ENCODE results near the gene CTIF. TPM values are rescaled to one million over a fixed set of nuclear protein-coding genes. Genes with fewer than 3 reads are reported as not detected.

Gene CTIF
- total RNA-seq, 1 donor, result 65.9 TPM

DNA sequence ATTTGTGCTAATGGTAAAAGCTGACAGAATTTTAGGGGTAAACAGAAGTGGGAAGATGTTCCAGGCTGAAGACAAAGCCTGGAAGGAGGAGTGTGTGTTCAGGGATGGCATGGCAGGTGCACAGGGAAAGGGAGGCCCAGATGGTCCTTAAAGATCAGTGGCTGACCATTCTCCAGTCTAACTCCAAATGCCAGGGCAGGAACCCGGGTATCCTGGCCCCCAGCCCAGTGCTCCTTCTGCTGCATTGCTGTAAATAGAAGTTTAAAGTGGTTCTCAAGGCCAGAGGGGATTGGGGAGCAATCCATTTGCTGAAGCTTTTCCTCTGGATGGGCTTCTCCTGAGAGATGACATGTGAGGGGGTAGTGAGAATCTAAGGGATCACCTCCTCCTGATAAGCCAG is 158.6 kb downstream of the CTIF start:
- TF ChIP-seq, protein P1, sequence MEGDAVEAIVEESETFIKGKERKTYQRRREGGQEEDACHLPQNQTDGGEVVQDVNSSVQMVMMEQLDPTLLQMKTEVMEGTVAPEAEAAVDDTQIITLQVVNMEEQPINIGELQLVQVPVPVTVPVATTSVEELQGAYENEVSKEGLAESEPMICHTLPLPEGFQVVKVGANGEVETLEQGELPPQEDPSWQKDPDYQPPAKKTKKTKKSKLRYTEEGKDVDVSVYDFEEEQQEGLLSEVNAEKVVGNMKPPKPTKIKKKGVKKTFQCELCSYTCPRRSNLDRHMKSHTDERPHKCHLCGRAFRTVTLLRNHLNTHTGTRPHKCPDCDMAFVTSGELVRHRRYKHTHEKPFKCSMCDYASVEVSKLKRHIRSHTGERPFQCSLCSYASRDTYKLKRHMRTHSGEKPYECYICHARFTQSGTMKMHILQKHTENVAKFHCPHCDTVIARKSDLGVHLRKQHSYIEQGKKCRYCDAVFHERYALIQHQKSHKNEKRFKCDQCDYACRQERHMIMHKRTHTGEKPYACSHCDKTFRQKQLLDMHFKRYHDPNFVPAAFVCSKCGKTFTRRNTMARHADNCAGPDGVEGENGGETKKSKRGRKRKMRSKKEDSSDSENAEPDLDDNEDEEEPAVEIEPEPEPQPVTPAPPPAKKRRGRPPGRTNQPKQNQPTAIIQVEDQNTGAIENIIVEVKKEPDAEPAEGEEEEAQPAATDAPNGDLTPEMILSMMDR (IDR thresholded peaks at IDR 0.05; ENCODE audit: extremely low read depth, low read depth, low read length), result no peak
- Histone ChIP-seq H3K27me3 (ENCODE audit: insufficient read depth, low read length) (no peaks in the 10 kb centered on the region), H3K79me2 (ENCODE audit: insufficient read depth, low read length) (no peaks in the 10 kb centered on the region), H3K9me3 (ENCODE audit: low read depth, low read length) (no peaks in the 10 kb centered on the region), H2AFZ (ENCODE audit: low read length) (no peak overlapping the region), H3K27ac (ENCODE audit: low read depth, low read length) (no peak overlapping the region), H3K4me1 (ENCODE audit: insufficient read depth, low read length) (peaks cover 9% of the 10 kb centered on the region), H3K4me2 (ENCODE audit: insufficient read depth, low read length) (no peak overlapping the region), H4K20me1 (ENCODE audit: insufficient read depth, low read length) (peaks cover 22% of the 10 kb centered on the region), H3K36me3 (ENCODE audit: insufficient read depth, low read length) (peaks cover 9% of the 10 kb centered on the region), H3K4me3 (ENCODE audit: insufficient read depth, low read length) (no peak overlapping the region)
- no peak for DNase-seq (ENCODE audit: insufficient read length, low spot score, missing footprints)

DNA sequence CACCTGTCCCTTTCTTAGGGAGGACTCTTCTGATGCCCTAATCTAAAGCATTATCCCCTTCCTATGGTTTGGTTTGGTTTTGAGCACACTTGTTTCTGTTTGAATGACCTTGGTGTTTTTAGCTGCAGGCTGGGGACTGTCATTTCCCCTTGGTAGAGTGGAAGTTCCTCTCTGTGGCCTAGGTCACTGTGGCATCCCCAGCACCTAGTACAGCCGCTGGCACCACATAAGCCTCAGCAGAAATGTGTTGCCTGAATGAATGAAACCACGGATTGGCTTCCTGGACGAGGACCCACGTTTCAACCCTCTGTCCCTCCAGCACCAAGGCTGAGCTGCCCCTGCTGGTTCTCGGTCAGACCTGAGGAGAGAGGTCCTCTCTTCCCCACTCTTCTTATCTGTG is 159.9 kb downstream of the CTIF start:
- no peak overlapping the region for H3K4me2 ChIP-seq (ENCODE audit: insufficient read depth, low read length)
- H3K9me3 ChIP-seq (ENCODE audit: low read depth, low read length), result no peaks in the 10 kb centered on the region
- TF ChIP-seq, protein P1 (IDR thresholded peaks at IDR 0.05; ENCODE audit: extremely low read depth, low read depth, low read length), result no peak
- no peak for DNase-seq (ENCODE audit: insufficient read length, low spot score, missing footprints)
- peaks cover 5% of the 10 kb centered on the region for H3K4me1 ChIP-seq (ENCODE audit: insufficient read depth, low read length)
- H2AFZ ChIP-seq (ENCODE audit: low read length), result no peak overlapping the region
- no peaks in the 10 kb centered on the region for H3K79me2 ChIP-seq (ENCODE audit: insufficient read depth, low read length)
- H3K36me3 ChIP-seq (ENCODE audit: insufficient read depth, low read length), result peaks cover 9% of the 10 kb centered on the region
- no peak overlapping the region for H3K4me3 ChIP-seq (ENCODE audit: insufficient read depth, low read length)
- no peak overlapping the region for H3K27ac ChIP-seq (ENCODE audit: low read depth, low read length)
- H4K20me1 ChIP-seq (ENCODE audit: insufficient read depth, low read length), result peaks cover 30% of the 10 kb centered on the region
- no peaks in the 10 kb centered on the region for H3K27me3 ChIP-seq (ENCODE audit: insufficient read depth, low read length)

DNA sequence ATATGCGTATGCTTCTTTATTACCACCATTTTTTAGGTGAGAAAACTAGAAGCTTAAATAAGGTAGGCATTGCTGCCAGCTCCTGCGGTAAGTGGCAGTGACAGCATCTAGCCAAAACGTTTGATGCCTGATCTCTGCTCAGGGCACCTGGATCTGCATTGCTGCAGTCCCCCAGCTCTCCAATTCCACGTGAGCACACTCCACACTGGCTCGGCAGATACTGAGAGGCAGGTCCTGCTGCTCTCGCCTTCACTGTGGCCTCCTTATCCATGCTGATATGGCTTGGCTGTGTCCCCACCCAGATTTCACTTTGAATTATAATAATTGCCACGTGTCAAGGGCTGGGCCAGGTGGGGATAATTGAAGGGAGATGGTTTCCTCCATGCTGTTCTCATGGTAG is 160.9 kb downstream of the CTIF start:
- DNase-seq (ENCODE audit: insufficient read length, low spot score, missing footprints), result no peak
- Histone ChIP-seq H3K9me3 (ENCODE audit: low read depth, low read length) (no peaks in the 10 kb centered on the region), H3K4me2 (ENCODE audit: insufficient read depth, low read length) (no peak overlapping the region), H3K4me1 (ENCODE audit: insufficient read depth, low read length) (no peaks in the 10 kb centered on the region), H3K36me3 (ENCODE audit: insufficient read depth, low read length) (peaks cover 11% of the 10 kb centered on the region), H3K27me3 (ENCODE audit: insufficient read depth, low read length) (no peaks in the 10 kb centered on the region), H3K27ac (ENCODE audit: low read depth, low read length) (no peak overlapping the region), H3K79me2 (ENCODE audit: insufficient read depth, low read length) (no peaks in the 10 kb centered on the region), H3K4me3 (ENCODE audit: insufficient read depth, low read length) (no peak overlapping the region), H2AFZ (ENCODE audit: low read length) (no peak overlapping the region), H4K20me1 (ENCODE audit: insufficient read depth, low read length) (peaks cover 34% of the 10 kb centered on the region)
- TF ChIP-seq, protein P1 (IDR thresholded peaks at IDR 0.05; ENCODE audit: extremely low read depth, low read depth, low read length), result no peak

DNA sequence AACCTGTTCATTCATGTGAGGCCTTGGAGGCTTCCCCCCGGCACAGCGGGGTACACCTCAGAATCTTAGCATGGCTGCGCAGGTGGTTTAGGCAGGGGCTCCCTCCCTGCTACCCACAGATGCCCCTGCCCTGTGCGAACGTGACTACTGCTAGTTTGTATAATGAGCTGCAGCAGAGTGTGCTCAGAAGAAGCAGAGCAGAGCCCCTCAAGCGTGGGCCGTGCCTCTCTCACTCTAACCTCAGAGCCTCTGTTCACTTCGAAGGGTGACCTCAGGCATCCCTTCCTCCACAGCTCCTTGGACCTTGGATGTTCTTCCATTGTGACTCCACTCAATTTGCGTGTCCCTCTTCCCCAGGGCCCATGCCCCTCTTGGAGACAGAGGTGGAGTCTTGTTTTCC is 161.6 kb downstream of the CTIF start:
- no peak overlapping the region for H3K27ac ChIP-seq (ENCODE audit: low read depth, low read length)
- no peaks in the 10 kb centered on the region for H3K9me3 ChIP-seq (ENCODE audit: low read depth, low read length)
- DNase-seq (ENCODE audit: insufficient read length, low spot score, missing footprints), result no peak
- H3K4me2 ChIP-seq (ENCODE audit: insufficient read depth, low read length), result no peak overlapping the region
- peaks cover 11% of the 10 kb centered on the region for H3K36me3 ChIP-seq (ENCODE audit: insufficient read depth, low read length)
- TF ChIP-seq, protein P1 (IDR thresholded peaks at IDR 0.05; ENCODE audit: extremely low read depth, low read depth, low read length), result no peak
- H3K27me3 ChIP-seq (ENCODE audit: insufficient read depth, low read length), result no peaks in the 10 kb centered on the region
- H3K4me3 ChIP-seq (ENCODE audit: insufficient read depth, low read length), result no peak overlapping the region
- H3K79me2 ChIP-seq (ENCODE audit: insufficient read depth, low read length), result no peaks in the 10 kb centered on the region
- no peak overlapping the region for H2AFZ ChIP-seq (ENCODE audit: low read length)
- no peaks in the 10 kb centered on the region for H3K4me1 ChIP-seq (ENCODE audit: insufficient read depth, low read length)
- H4K20me1 ChIP-seq (ENCODE audit: insufficient read depth, low read length), result peaks cover 38% of the 10 kb centered on the region
